Measurements from ENCODE around the gene GNG13. TPM values are rescaled to one million over a fixed set of nuclear protein-coding genes. Genes with fewer than 3 reads are reported as not detected.

Gene GNG13
- total RNA-seq, 1 experiment from 2014 or later = not detected

- H3K4me1 Mint-ChIP-seq = peaks cover 2 to 3% of the 10 kb centered on the region in 2 experiments; a peak in 2 of 4 replicates
- H3K23me2 ChIP-seq (ENCODE audit: insufficient read length, low read depth, low read length, poor library complexity, severe bottlenecking) = no peaks in the 10 kb centered on the region
- peaks cover 12 to 16% (median 16%) of the 10 kb centered on the region in 3 experiments for H3K36me3 Mint-ChIP-seq (ENCODE audit: insufficient read depth in 1 of 3, low read depth in 3 of 3)
- no peak overlapping the region for H3K14ac ChIP-seq (ENCODE audit: insufficient read depth, low read length)
- no peak overlapping the region for H3K56ac ChIP-seq (ENCODE audit: insufficient read length, low read depth, low read length)
- H2AK5ac ChIP-seq (ENCODE audit: insufficient read length, low read length) = no peak overlapping the region
- H4K20me1 ChIP-seq (ENCODE audit: control insufficient read depth, insufficient read depth, insufficient read length) = no peaks in the 10 kb centered on the region
- no peak for DNase-seq
- H3K18ac ChIP-seq (ENCODE audit: insufficient read length, low read depth, low read length) = no peak overlapping the region
- no peak overlapping the region for H2BK20ac ChIP-seq (ENCODE audit: low read depth, low read length, poor library complexity, severe bottlenecking)
- no peaks in the 10 kb centered on the region for H3K79me2 ChIP-seq (ENCODE audit: insufficient read depth, low read length)
- H2BK5ac ChIP-seq (ENCODE audit: insufficient read length, low read length) = no peak overlapping the region
- H4K91ac ChIP-seq (ENCODE audit: insufficient read length, low read depth, low read length) = no peak overlapping the region
- H2AFZ ChIP-seq (ENCODE audit: low read length) = no peak overlapping the region
- peaks cover 37 to 50% of the 10 kb centered on the region in 2 experiments for H3K9me3 Mint-ChIP-seq
- no peaks in the 10 kb centered on the region for H3K4me1 ChIP-seq (ENCODE audit: insufficient read depth, low read length)
- H3K9ac ChIP-seq (ENCODE audit: extremely low read depth, insufficient read length, low read length) = no peak overlapping the region
- no peak overlapping the region for H2BK15ac ChIP-seq (ENCODE audit: low read depth, low read length)
- H3T11ph ChIP-seq (ENCODE audit: low read length) = no peak overlapping the region
- WGBS (ENCODE audit: extremely low coverage, insufficient read length, low lambda C conversion rate) = no CpG with 5 or more reads among the region's 10 CpGs
- peaks cover 28% of the 10 kb centered on the region for H3K27me3 Mint-ChIP-seq (ENCODE audit: low read depth)
- no peak overlapping the region for H3K4me2 ChIP-seq (ENCODE audit: insufficient read depth, insufficient read length, low read length)
- no peak overlapping the region for H3K27ac ChIP-seq (ENCODE audit: insufficient read length, low read depth, low read length)
- H3K27me3 ChIP-seq (ENCODE audit: insufficient read depth, low read length) = no peaks in the 10 kb centered on the region
- H3K27ac Mint-ChIP-seq = no peak overlapping the region
- no peaks in the 10 kb centered on the region for H3K9me3 ChIP-seq (ENCODE audit: control insufficient read depth, low read depth, low read length)
- TF ChIP-seq, protein P1, sequence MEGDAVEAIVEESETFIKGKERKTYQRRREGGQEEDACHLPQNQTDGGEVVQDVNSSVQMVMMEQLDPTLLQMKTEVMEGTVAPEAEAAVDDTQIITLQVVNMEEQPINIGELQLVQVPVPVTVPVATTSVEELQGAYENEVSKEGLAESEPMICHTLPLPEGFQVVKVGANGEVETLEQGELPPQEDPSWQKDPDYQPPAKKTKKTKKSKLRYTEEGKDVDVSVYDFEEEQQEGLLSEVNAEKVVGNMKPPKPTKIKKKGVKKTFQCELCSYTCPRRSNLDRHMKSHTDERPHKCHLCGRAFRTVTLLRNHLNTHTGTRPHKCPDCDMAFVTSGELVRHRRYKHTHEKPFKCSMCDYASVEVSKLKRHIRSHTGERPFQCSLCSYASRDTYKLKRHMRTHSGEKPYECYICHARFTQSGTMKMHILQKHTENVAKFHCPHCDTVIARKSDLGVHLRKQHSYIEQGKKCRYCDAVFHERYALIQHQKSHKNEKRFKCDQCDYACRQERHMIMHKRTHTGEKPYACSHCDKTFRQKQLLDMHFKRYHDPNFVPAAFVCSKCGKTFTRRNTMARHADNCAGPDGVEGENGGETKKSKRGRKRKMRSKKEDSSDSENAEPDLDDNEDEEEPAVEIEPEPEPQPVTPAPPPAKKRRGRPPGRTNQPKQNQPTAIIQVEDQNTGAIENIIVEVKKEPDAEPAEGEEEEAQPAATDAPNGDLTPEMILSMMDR (conservative IDR thresholded peaks at IDR 0.05) = no peak
- H4K8ac ChIP-seq (replicated peaks; ENCODE audit: insufficient read length, low read depth, low read length) = no peak overlapping the region
- H2BK120ac ChIP-seq (ENCODE audit: low read depth, low read length, poor library complexity, severe bottlenecking) = no peak overlapping the region
- H2BK12ac ChIP-seq (ENCODE audit: insufficient read length, low read depth, low read length) = no peak overlapping the region
- no peak overlapping the region for H3K4me3 Mint-ChIP-seq
- no peaks in the 10 kb centered on the region for H3K79me1 ChIP-seq (ENCODE audit: insufficient read depth, low read depth, low read length, poor library complexity, severe bottlenecking)
- no peak overlapping the region for H3K23ac ChIP-seq (ENCODE audit: insufficient read length, low read depth, low read length)
- no peak overlapping the region for H4K5ac ChIP-seq (ENCODE audit: insufficient read length, low read depth, low read length)
- no peak overlapping the region for H3K4ac ChIP-seq (ENCODE audit: low read depth, low read length)
These were observed 46.6 kb upstream of the GNG13 start for GRCh38 chr16:847151-847550.
